ENCODE results near the gene SUFU. TPM values are rescaled to one million over a fixed set of nuclear protein-coding genes. Genes with fewer than 3 reads are reported as not detected.

Gene SUFU
- total RNA-seq, 1 donor from 2014 or later: 14.3 TPM

DNA sequence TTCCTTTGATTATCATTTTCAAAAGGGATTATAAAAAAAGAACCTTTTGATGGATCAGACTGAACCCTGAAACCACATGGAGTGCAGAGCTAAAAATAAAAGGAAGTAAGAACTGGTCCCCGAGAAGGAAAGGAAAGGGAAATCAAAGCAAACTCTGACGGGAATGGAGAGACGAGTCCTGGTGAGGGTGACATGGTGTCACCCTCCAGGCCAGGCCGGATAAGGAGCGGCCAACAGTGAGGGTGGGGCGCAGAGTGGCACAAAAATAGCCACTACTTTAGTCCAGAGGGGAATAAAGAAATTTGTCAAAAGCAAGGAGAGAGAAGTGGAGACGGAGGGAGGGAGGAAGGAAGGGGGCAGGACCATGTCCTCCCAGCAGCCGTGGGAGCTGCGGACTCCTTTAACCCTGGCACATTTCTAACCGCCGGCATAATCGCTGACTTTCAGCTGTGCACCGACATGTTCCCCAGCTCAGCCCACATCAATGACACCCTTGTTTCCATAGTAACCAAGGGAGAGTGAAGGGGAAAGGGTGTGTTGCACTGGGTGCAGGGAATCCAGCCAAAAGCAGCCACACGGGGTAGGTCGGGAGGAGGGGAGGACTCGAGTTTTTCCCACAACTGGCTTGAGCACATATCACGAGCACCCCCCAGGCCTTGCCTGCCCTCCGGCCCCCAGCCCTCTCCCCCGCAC, 170.2 kb downstream of the SUFU start:
- peak overlapping the region; percentile 34 for H3K4me3 ChIP-seq
- intact Hi-C loops (cut with DNase I): no loop called here

GRCh38 chr10:102674566-102674965, 170.8 kb downstream of the SUFU start:
- ATAC-seq (no peak), DNase-seq (no peak)
- H3K27ac ChIP-seq: peak overlapping the region; percentile 82
- H3K4me1 ChIP-seq: peaks cover 83% of the 10 kb centered on the region
- peak overlapping the region; percentile 34 for H3K4me3 ChIP-seq
- no peaks in the 10 kb centered on the region for H3K36me3 ChIP-seq
- intact Hi-C loops (cut with DNase I): no loop called here
- TF ChIP-seq CTCF (IDR thresholded peaks at IDR 0.05): no peak
- H3K9me3 ChIP-seq: no peaks in the 10 kb centered on the region
- no peaks in the 10 kb centered on the region for H3K27me3 ChIP-seq (ENCODE audit: low read depth)

More for the DNA sequence above, 170.2 kb downstream of the SUFU start:
- ATAC-seq (peak; percentile 66 to 78), DNase-seq (peak; percentile 73)
- H3K27ac ChIP-seq: peak overlapping the region; percentile 82
- no peaks in the 10 kb centered on the region for H3K27me3 ChIP-seq (ENCODE audit: low read depth)
- TF ChIP-seq CTCF (IDR thresholded peaks at IDR 0.05): no peak
- H3K9me3 ChIP-seq: no peaks in the 10 kb centered on the region
- no peaks in the 10 kb centered on the region for H3K36me3 ChIP-seq
- H3K4me1 ChIP-seq: peaks cover 85% of the 10 kb centered on the region

- Histone ChIP-seq H3K27ac (peak overlapping the region; percentile 82), H3K9me3 (no peaks in the 10 kb centered on the region), H3K4me1 (peaks cover 77% of the 10 kb centered on the region), H3K27me3 (ENCODE audit: low read depth) (no peaks in the 10 kb centered on the region), H3K36me3 (no peaks in the 10 kb centered on the region), H3K4me3 (peak overlapping the region; percentile 34)
- intact Hi-C loops (cut with DNase I): no loop called here
- TF ChIP-seq CTCF (IDR thresholded peaks at IDR 0.05): no peak
- ATAC-seq (no peak), DNase-seq (no peak)
Observed at GRCh38 chr10:102675011-102675665, 171.4 kb downstream of the SUFU start.

DNA sequence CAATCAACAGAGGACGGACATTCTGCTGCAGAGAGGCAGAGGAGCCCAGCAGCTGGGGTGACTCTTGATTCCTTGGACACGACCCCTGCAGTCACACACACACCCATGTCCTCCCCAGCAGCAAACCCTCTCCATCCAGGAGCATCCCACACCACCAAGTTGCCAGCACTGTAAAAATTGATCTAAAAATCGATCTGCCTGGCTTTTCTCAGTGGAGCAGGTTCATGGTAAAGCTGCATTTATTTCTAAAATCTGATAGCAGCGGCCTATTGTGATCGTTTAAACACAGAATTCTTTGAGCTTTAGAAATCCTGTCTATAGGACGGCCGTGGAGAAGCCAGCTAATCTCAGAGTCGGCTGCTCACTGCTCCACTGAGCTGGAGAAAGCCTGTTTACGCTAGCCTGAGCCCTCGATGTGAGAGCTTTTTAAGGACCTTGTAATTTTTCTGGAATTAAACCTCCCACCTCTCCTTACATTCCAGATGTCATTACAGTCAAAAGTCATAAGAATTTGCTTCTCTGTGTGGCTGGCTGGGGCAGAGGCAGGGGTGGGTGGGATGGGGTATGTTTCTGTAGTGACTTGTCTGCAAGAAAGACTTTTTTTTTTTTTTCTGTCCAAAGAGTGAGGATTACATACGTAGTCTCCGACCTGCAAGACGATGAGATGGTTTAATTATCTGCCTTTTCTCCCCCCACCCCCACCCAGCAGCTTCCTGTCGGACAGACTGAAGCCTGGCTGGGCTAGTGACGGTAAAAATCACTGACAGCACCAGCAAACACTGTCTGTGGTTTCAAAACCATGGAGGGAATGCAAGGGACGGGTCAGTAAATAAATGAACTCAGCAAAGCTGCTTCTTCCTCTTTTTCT, 172.1 kb downstream of the SUFU start:
- H3K4me1 ChIP-seq: peaks cover 72% of the 10 kb centered on the region
- no peaks in the 10 kb centered on the region for H3K27me3 ChIP-seq (ENCODE audit: low read depth)
- H3K36me3 ChIP-seq: no peaks in the 10 kb centered on the region
- ATAC-seq (peak; percentile 34 to 57), DNase-seq (no peak)
- no peak for TF ChIP-seq CTCF (IDR thresholded peaks at IDR 0.05)
- intact Hi-C loops (cut with DNase I): no loop called here
- H3K4me3 ChIP-seq: no peak overlapping the region
- H3K9me3 ChIP-seq: no peaks in the 10 kb centered on the region
- H3K27ac ChIP-seq: peak overlapping the region; percentile 82

DNA sequence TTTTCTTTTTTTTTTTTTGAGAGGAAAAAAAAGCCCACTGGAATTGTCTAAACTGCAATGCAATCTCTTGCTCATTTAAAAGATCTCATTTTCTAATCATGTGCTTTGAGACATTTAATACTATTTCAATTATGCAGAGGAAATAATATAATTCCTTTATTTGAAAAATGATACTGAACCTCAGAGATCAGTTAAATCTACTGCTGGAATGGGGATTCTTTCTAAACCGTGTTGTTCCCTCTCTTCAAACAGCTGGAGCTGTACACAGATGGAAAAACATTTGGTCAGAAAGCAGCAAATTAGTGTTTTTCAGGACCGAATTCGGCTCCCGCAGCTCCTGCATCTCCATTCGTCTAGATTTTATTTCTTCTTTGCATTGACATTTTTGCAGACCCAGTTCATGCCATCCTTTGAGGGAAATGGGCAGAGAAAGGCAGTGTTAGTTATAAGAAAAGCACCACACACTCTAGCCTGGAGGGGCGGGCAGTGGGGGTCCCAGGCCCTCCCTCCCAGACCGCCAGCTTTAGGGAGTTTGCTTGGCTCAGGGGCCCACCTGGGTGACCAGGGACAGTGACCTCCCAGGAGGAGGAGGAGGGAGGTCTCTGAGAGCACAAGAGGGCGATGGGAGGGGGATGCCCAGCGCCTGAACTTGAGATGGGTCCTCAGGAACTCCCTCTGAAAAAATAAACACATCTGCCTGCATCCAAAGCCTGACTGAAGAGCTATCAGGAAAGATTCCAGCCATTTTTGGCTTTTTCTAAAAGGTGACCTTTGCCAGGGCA, 173.0 kb downstream of the SUFU start:
- TF ChIP-seq CTCF (IDR thresholded peaks at IDR 0.05): no peak
- Histone ChIP-seq H3K27me3 (ENCODE audit: low read depth) (no peaks in the 10 kb centered on the region), H3K9me3 (no peaks in the 10 kb centered on the region), H3K4me3 (no peak overlapping the region), H3K4me1 (peaks cover 72% of the 10 kb centered on the region), H3K27ac (peak overlapping the region; percentile 82), H3K36me3 (no peaks in the 10 kb centered on the region)
- ATAC-seq: no peak
- intact Hi-C loops (cut with DNase I): no loop called here
- DNase-seq: no peak
